ENCODE measurements around the gene GMPR2.
"Not testable (repeated sequence)": the region's sequence is repeated elsewhere in the genome, so short reads cannot be mapped to it uniquely, and the experiment has no call there.

GMPR2 gene

DNA sequence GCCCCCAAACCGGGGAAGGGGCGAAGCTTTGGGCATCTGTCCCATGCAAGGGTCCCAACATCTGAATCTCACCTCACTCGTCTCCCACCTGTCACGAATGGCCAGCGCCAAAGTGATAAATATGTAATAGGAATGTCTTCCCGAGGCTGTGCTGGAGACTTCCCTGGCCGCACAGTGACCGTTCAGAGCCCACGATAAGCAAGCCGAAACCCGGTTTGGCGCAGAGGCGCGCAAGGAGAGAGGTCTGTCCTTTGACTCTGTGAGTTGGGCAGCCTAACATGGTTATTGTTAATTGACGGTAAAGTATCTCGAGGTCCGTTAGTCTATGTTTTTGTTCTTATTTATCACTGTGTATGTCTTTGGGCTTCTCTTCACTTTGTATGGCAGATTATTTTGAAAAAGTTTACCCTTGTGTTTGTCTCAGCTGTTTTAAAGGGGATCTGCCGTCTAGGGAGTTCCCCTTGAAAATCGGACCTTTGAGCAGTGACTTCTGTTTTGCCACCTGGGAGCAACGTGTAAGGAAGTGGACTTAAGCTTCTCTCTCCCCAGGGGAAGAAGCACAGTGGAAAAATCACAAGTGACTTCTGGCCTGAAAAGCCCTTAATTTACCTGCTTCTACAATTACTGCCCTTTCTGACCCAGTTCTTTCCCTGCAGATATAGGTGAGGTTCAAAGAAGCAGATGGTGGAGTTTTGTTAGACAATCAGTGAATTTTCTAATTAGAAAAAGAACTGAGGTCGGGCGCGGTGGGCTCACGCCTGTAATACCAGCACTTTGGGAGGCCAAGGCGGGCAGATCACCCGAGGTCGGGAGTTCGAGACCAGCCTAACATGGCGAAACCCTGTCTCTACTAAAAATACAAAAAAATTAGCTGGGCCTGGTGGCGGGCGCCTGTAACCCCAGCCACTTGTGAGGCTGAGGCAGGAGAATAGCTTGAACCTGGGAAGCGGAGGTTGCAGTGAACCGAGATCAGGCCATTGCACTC is 36.4 kb upstream of the GMPR2 start:
- H2AFZ ChIP-seq (ENCODE audit: insufficient read depth, low read length, poor library complexity): peak overlapping the region; percentile 90
- H3K4me2 ChIP-seq (ENCODE audit: low read length): peak overlapping the region; percentile 88
- peak overlapping the region; percentile 54 for H3K18ac ChIP-seq (ENCODE audit: low read length)
- H3K79me2 ChIP-seq (ENCODE audit: control insufficient read depth, insufficient read depth, low read length, poor library complexity): peaks cover 11% of the 10 kb centered on the region
- H3K36me3 ChIP-seq (ENCODE audit: control insufficient read depth in 1 of 2, insufficient read depth in 2 of 2, low read length in 2 of 2): peaks cover 14 to 18% of the 10 kb centered on the region in 2 experiments
- H3K14ac ChIP-seq (ENCODE audit: low read length): peak overlapping the region; percentile 88
- peak overlapping the region; percentile 71 for H3K9ac ChIP-seq (ENCODE audit: low read length)
- H3K4me1 ChIP-seq (ENCODE audit: control insufficient read depth in 1 of 2, insufficient read depth in 2 of 2, low read length in 2 of 2): peaks cover 6 to 8% of the 10 kb centered on the region in 2 experiments
- H3K27me3 ChIP-seq (ENCODE audit: insufficient read depth, low read length): no peaks in the 10 kb centered on the region
- H2BK120ac ChIP-seq (ENCODE audit: insufficient read depth, low read length, poor library complexity): peak overlapping the region; percentile 48
- peak overlapping the region; percentile 82 for H4K91ac ChIP-seq (ENCODE audit: low read depth, low read length)
- peak overlapping the region; percentile 89 for H4K8ac ChIP-seq (ENCODE audit: low read depth, low read length)
- DNase-seq: peak; percentile 18 to 56
- no CpG with 5 or more reads among the region's 33 CpGs for WGBS (ENCODE audit: extremely low coverage, insufficient coverage, insufficient read length)
- H2BK12ac ChIP-seq (ENCODE audit: low read length): no peak overlapping the region
- peak overlapping the region; percentile 60 for H2BK5ac ChIP-seq (ENCODE audit: low read depth, low read length, poor library complexity)
- peak overlapping the region; percentile 31 for H2AK5ac ChIP-seq (ENCODE audit: low read length)
- H3K4me3 ChIP-seq (ENCODE audit: low read depth, low read length): peak overlapping the region; percentile 75
- no peak overlapping the region for H3K23ac ChIP-seq (ENCODE audit: low read length)
- H3K79me1 ChIP-seq (ENCODE audit: low read length): peaks cover 12% of the 10 kb centered on the region
- H3K9me3 ChIP-seq (ENCODE audit: insufficient read depth, low read depth, low read length): peaks cover 1% of the 10 kb centered on the region
- H4K12ac ChIP-seq (ENCODE audit: low read depth, low read length): peak overlapping the region; percentile 83
- H3K27ac ChIP-seq (ENCODE audit: low read depth, low read length): peak overlapping the region; percentile 83
- H3K4ac ChIP-seq (ENCODE audit: low read depth, low read length): peak overlapping the region; percentile 77

DNA sequence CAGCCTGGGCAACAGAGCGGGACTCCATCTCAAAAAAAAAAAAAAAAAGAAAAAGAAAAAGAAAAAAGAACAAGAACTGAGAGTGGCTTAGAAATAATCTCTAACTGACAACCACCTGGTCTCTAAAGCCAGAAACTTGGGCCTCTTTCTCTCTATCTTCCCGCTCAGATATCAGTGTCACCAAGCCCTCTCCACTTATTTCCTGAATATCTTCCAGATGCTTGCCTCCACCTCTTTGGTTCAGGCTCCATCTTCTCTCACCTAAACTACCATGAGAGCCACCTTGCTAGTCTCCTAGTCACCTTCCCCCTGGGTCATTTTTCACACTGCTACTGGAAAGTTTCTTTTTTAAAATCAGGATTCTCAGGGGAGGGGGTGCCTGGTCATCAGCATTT is 35.7 kb upstream of the GMPR2 start:
- Histone ChIP-seq H3K4me1 (ENCODE audit: control insufficient read depth in 1 of 2, insufficient read depth in 2 of 2, low read length in 2 of 2) (peaks cover 6 to 8% of the 10 kb centered on the region in 2 experiments), H4K8ac (ENCODE audit: low read depth, low read length) (no peak overlapping the region), H2BK12ac (ENCODE audit: low read length) (no peak overlapping the region), H3K18ac (ENCODE audit: low read length) (no peak overlapping the region), H2AK5ac (ENCODE audit: low read length) (no peak overlapping the region), H3K4me3 (ENCODE audit: low read depth, low read length) (no peak overlapping the region), H3K36me3 (ENCODE audit: control insufficient read depth in 1 of 2, insufficient read depth in 2 of 2, low read length in 2 of 2) (peaks cover 9 to 18% of the 10 kb centered on the region in 2 experiments), H2BK5ac (ENCODE audit: low read depth, low read length, poor library complexity) (no peak overlapping the region), H4K12ac (ENCODE audit: low read depth, low read length) (no peak overlapping the region), H3K27me3 (ENCODE audit: insufficient read depth, low read length) (no peaks in the 10 kb centered on the region), H3K4ac (ENCODE audit: low read depth, low read length) (no peak overlapping the region), H2AFZ (ENCODE audit: insufficient read depth, low read length, poor library complexity) (no peak overlapping the region), H3K79me1 (ENCODE audit: low read length) (peaks cover 12% of the 10 kb centered on the region), H2BK120ac (ENCODE audit: insufficient read depth, low read length, poor library complexity) (no peak overlapping the region), H3K9me3 (ENCODE audit: insufficient read depth, low read depth, low read length) (peaks cover 4% of the 10 kb centered on the region), H4K91ac (ENCODE audit: low read depth, low read length) (no peak overlapping the region), H3K23ac (ENCODE audit: low read length) (no peak overlapping the region), H3K9ac (ENCODE audit: low read length) (no peak overlapping the region), H3K27ac (ENCODE audit: low read depth, low read length) (no peak overlapping the region), H3K79me2 (ENCODE audit: control insufficient read depth, insufficient read depth, low read length, poor library complexity) (peaks cover 11% of the 10 kb centered on the region), H3K14ac (ENCODE audit: low read length) (no peak overlapping the region), H3K4me2 (ENCODE audit: low read length) (no peak overlapping the region)
- no CpG with 5 or more reads among the region's 2 CpGs for WGBS (ENCODE audit: extremely low coverage, insufficient coverage, insufficient read length)
- DNase-seq: no peak

DNA sequence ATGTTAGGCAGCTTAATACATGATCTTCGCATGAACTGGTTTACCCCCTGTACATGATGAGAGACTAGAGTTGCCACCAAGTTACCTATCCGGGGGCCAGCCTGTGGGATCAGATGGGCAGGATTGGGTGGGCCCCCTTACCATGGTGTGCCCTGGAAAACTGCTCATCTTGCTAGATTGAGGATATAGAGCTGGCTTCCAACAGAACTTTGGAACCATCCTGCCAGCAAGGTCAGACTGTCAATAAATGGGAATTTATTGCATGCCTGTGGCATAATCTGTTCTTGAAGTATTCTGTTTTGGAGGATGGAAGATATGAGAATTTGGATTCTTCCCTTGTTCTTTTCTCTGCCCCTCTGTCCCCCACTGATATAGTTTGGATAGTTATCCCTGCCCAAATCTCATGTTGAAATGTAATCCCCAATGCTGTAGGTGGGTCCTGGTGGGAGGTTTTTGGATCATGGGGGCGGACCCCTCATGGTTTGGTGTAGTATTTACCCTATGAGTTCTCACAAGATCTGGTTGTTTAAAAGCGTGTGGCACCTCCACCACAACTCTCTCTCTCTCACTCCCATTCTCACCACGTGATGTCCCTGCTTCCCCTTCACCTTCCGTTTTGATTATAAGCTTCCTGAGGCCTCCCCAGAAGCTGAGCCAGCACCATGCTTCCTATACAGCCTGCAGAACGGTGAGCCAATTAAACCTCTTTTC is 33.8 kb upstream of the GMPR2 start:
- H3K79me2 ChIP-seq (ENCODE audit: control insufficient read depth, insufficient read depth, low read length, poor library complexity): peaks cover 11% of the 10 kb centered on the region
- H3K4me1 ChIP-seq (ENCODE audit: control insufficient read depth in 1 of 2, insufficient read depth in 2 of 2, low read length in 2 of 2): peaks cover 6 to 8% of the 10 kb centered on the region in 2 experiments
- no peak overlapping the region for H4K12ac ChIP-seq (ENCODE audit: low read depth, low read length)
- H2AFZ ChIP-seq (ENCODE audit: insufficient read depth, low read length, poor library complexity): no peak overlapping the region
- no CpG with 5 or more reads among the region's 7 CpGs for WGBS (ENCODE audit: extremely low coverage, insufficient coverage, insufficient read length)
- no peak overlapping the region for H2AK5ac ChIP-seq (ENCODE audit: low read length)
- H3K14ac ChIP-seq (ENCODE audit: low read length): no peak overlapping the region
- no peak overlapping the region for H3K18ac ChIP-seq (ENCODE audit: low read length)
- H3K4me2 ChIP-seq (ENCODE audit: low read length): no peak overlapping the region
- no peak overlapping the region for H3K23ac ChIP-seq (ENCODE audit: low read length)
- H4K8ac ChIP-seq (ENCODE audit: low read depth, low read length): no peak overlapping the region
- no peak overlapping the region for H2BK12ac ChIP-seq (ENCODE audit: low read length)
- H3K4me3 ChIP-seq (ENCODE audit: low read depth, low read length): no peak overlapping the region
- H2BK5ac ChIP-seq (ENCODE audit: low read depth, low read length, poor library complexity): no peak overlapping the region
- H4K91ac ChIP-seq (ENCODE audit: low read depth, low read length): no peak overlapping the region
- peaks cover 0 to 6% of the 10 kb centered on the region in 2 experiments for H3K36me3 ChIP-seq (ENCODE audit: control insufficient read depth in 1 of 2, insufficient read depth in 2 of 2, low read length in 2 of 2)
- no peaks in the 10 kb centered on the region for H3K27me3 ChIP-seq (ENCODE audit: insufficient read depth, low read length)
- no peak overlapping the region for H3K4ac ChIP-seq (ENCODE audit: low read depth, low read length)
- peaks cover 12% of the 10 kb centered on the region for H3K79me1 ChIP-seq (ENCODE audit: low read length)
- H2BK120ac ChIP-seq (ENCODE audit: insufficient read depth, low read length, poor library complexity): no peak overlapping the region
- no peak overlapping the region for H3K27ac ChIP-seq (ENCODE audit: low read depth, low read length)
- H3K9ac ChIP-seq (ENCODE audit: low read length): no peak overlapping the region
- DNase-seq: no peak
- H3K9me3 ChIP-seq (ENCODE audit: insufficient read depth, low read depth, low read length): peaks cover 3% of the 10 kb centered on the region

DNA sequence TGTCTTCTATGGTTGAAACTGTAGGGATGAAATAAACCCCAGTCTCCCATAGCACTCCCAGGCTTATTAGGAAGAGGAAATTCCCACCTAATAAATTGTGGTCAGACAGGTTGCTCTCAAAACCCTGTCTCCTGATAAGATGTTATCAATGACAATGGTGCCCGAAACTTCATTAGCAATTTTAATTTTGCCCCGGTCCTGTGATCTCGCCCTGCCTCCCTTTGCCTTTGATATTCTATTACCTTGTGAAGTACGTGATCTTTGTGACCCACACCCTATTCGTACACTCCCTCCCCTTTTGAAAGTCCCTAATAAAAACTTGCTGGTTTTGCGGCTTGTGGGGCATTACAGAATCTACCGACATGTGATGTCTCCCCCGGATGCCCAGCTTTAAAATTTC is 30.2 kb upstream of the GMPR2 start:
- H3K27ac ChIP-seq (ENCODE audit: low read depth, low read length); H3K9me3 ChIP-seq (ENCODE audit: insufficient read depth, low read depth, low read length); H3K79me1 ChIP-seq (ENCODE audit: low read length); H2BK5ac ChIP-seq (ENCODE audit: low read depth, low read length, poor library complexity); H2BK120ac ChIP-seq (ENCODE audit: insufficient read depth, low read length, poor library complexity); H2BK12ac ChIP-seq (ENCODE audit: low read length); H4K8ac ChIP-seq (ENCODE audit: low read depth, low read length); H3K4me3 ChIP-seq (ENCODE audit: low read depth, low read length); H4K91ac ChIP-seq (ENCODE audit: low read depth, low read length); DNase-seq; H3K9ac ChIP-seq (ENCODE audit: low read length); H3K23ac ChIP-seq (ENCODE audit: low read length); H3K4me2 ChIP-seq (ENCODE audit: low read length); H3K27me3 ChIP-seq (ENCODE audit: insufficient read depth, low read length); H2AFZ ChIP-seq (ENCODE audit: insufficient read depth, low read length, poor library complexity); H3K14ac ChIP-seq (ENCODE audit: low read length); H3K79me2 ChIP-seq (ENCODE audit: control insufficient read depth, insufficient read depth, low read length, poor library complexity); H3K4ac ChIP-seq (ENCODE audit: low read depth, low read length); H3K18ac ChIP-seq (ENCODE audit: low read length); H3K4me1 ChIP-seq (ENCODE audit: control insufficient read depth in 1 of 2, insufficient read depth in 2 of 2, low read length in 2 of 2); H2AK5ac ChIP-seq (ENCODE audit: low read length); H4K12ac ChIP-seq (ENCODE audit: low read depth, low read length): not testable (repeated sequence)
- peaks cover 17 to 31% of the 10 kb centered on the region in 2 experiments for H3K36me3 ChIP-seq (ENCODE audit: control insufficient read depth in 1 of 2, insufficient read depth in 2 of 2, low read length in 2 of 2)
- WGBS (ENCODE audit: extremely low coverage, insufficient coverage, insufficient read length): no CpG with 5 or more reads among the region's 8 CpGs

Measured in trophoblast cell (in vitro differentiated cells and primary cell).